Gastroesophageal sphincter (tissue), 3 donors: ENCODE data around the gene GALNT17.

ENCODE experiments used
- EP300 ChIP-seq: sonication (generic); formaldehyde crosslinking; IDR thresholded peaks from one replicate; pipeline ENCODE4 v1.6.1; 2017; ENCODE audit warnings: antibody characterized with exemption, mild to moderate bottlenecking
- POLR2A ChIP-seq, 2 donors: fragments of 450-650 bp; IDR thresholded peaks; one replicate each; pipeline ENCODE4 v1.6.1; 2017; ENCODE audit warnings: antibody characterized with exemption in 2 of 2, mild to moderate bottlenecking in 2 of 2, moderate library complexity in 1 of 2
- POLR2AphosphoS5 ChIP-seq: sonication (generic); formaldehyde crosslinking; IDR thresholded peaks from one replicate; pipeline ENCODE4 v1.6.1; 2017; ENCODE audit warnings: antibody characterized with exemption
- TF ChIP-seq, protein P1 (sequence below), 4 experiments: fragments of 200-600 bp in 2 of 4; fragments of 450-650 bp in 2 of 4; sonication (generic) in 1 of 4; IDR thresholded peaks; one replicate each; pipeline ENCODE4 v1.5.1; 2017 to 2019; ENCODE audit warnings: antibody characterized with exemption in 4 of 4, mild to moderate bottlenecking in 2 of 4, moderate library complexity in 2 of 4

GRCh38 chr7:71182438-71182935, 50.5 kb downstream of the GALNT17 start:
- TF ChIP-seq EP300, result no peak
- TF ChIP-seq, protein P1, sequence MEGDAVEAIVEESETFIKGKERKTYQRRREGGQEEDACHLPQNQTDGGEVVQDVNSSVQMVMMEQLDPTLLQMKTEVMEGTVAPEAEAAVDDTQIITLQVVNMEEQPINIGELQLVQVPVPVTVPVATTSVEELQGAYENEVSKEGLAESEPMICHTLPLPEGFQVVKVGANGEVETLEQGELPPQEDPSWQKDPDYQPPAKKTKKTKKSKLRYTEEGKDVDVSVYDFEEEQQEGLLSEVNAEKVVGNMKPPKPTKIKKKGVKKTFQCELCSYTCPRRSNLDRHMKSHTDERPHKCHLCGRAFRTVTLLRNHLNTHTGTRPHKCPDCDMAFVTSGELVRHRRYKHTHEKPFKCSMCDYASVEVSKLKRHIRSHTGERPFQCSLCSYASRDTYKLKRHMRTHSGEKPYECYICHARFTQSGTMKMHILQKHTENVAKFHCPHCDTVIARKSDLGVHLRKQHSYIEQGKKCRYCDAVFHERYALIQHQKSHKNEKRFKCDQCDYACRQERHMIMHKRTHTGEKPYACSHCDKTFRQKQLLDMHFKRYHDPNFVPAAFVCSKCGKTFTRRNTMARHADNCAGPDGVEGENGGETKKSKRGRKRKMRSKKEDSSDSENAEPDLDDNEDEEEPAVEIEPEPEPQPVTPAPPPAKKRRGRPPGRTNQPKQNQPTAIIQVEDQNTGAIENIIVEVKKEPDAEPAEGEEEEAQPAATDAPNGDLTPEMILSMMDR (IDR thresholded peaks at IDR 0.05), result no peak
- no peak for TF ChIP-seq POLR2AphosphoS5
- TF ChIP-seq POLR2A (IDR thresholded peaks at IDR 0.05), result no peak
